Measurements from ENCODE around the gene CIDEB.
"Not testable (repeated sequence)": the region's sequence is repeated elsewhere in the genome, so short reads cannot be mapped to it uniquely, and the experiment has no call there.

CIDEB gene, protein sequence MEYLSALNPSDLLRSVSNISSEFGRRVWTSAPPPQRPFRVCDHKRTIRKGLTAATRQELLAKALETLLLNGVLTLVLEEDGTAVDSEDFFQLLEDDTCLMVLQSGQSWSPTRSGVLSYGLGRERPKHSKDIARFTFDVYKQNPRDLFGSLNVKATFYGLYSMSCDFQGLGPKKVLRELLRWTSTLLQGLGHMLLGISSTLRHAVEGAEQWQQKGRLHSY

GRCh38 chr14:24307575-24308341, at the start of gene CIDEB:
CIDEB (minus strand) TSS chr14:24307977; CDS start chr14:24307858, 119 bp downstream.
- DNase-seq = peak; percentile 62

DNA sequence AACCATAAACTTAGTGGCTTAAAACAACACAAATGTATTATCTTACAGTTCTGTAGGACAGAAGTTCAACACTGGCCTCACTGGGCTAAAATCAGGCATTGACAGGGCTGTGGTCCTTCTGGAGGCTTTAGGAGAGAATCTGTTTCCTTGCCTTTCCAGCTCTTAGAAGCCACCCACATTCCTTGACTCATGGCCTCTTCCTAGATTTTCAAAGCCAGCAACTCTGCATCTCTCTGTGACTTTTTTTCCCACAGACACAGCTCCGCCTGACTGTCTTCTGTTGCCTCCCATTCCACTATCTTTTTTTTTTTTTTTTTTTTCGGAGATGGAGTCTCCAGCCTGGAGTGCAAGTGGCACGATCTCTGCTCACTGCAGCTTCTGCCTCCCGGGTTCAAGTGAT, 48.4 kb upstream of the CIDEB start:
- no peak for DNase-seq

- no peak for DNase-seq
Measured at GRCh38 chr14:24355009-24355408, 47.2 kb upstream of the CIDEB start.

- DNase-seq = not testable (repeated sequence)
Measured at GRCh38 chr14:24354482-24354825, 46.7 kb upstream of the CIDEB start.

- DNase-seq = no peak
Measured at GRCh38 chr14:24353559-24354481, 46.0 kb upstream of the CIDEB start.

DNA sequence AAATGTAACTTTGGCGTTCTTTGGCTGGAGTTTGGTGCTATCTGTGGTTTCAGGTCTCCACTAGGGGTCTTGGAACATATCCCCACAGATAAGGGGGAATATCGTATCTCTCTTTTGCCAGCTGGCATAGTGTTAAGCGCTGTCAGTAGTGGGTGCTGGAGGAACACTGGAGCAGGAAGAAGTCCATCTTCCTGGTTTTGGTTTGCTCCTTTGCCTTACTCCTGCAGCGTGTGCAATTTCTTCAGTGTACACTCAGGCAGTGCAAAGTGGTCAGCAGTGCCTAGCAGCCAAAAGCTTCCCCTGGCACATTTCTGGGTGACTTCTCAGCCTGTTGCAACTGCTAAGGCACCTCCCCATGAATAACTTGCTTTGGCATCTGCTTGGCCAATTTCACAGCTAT, 43.7 kb upstream of the CIDEB start:
- DNase-seq = no peak

- no peak for DNase-seq
Measured at GRCh38 chr14:24349742-24350141, 42.0 kb upstream of the CIDEB start.

DNA sequence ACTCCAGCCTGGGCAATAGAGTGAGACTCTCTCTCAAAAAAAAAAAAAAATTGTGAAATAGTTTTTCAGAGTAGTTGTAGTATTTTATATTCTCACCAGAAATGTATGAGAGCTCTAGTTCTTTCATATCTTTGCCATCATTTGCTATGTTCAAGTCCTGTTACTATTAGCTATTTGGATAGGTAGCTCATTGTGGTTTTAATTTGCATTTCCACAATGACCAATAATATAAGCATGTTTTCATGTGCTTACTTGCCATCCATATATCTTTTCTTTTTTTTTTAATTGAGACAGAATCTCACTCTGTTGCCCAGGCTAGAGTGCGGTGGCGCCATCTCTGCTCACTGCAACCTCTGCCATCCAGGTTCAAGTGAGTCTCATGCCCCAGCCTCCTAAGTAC, 40.4 kb upstream of the CIDEB start:
- no peak for DNase-seq

DNA sequence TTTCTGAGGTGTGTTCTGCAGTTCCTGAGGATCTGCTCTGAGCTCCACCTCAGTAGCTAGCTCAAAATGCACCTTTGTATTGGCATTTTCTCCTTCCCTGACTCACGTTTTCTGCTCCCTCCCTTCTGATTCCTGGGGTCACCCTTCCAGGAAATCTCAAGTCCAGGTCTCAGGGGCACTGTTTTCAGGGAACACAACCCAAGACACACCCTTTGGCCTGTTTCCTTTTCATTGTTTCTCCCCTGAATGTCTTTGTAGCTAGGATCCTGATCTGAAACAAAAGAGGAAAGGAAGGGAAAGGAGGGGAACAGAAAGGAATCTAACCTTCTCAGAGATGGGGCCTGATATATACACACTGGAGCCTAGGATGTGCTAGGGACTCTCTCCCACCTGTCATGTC, 39.4 kb upstream of the CIDEB start:
- DNase-seq = no peak

GRCh38 chr14:24343795-24344660, 36.3 kb upstream of the CIDEB start:
- no peak for DNase-seq

- no peak for DNase-seq
Measured at GRCh38 chr14:24342889-24343288, 35.1 kb upstream of the CIDEB start.

DNA sequence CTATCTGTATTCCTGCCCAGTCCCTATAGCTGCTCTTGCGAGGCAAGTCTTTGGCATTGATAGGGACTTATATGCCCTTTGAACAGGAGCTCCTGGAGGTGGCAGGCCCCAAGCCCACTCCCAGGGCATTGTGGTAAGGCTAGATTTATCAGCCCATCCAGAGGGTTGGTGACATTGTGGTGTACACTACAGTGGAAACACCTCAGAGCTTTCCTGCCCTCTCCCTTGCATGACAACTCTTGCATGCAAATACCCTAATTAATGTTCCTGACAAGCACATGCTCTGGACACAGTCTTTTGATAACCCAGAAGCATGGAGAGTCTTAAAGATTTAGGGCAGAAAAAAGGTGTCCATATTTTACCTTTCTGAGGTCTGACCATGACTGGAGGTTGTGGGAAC, 32.8 kb upstream of the CIDEB start:
- no peak for DNase-seq

- peak; percentile 51 for DNase-seq
Measured at GRCh38 chr14:24339284-24340151, 31.7 kb upstream of the CIDEB start, which contains the start of gene RIPK3. RIPK3 (minus strand) TSS chr14:24339991; CDS start chr14:24339826, 165 bp downstream.

DNA sequence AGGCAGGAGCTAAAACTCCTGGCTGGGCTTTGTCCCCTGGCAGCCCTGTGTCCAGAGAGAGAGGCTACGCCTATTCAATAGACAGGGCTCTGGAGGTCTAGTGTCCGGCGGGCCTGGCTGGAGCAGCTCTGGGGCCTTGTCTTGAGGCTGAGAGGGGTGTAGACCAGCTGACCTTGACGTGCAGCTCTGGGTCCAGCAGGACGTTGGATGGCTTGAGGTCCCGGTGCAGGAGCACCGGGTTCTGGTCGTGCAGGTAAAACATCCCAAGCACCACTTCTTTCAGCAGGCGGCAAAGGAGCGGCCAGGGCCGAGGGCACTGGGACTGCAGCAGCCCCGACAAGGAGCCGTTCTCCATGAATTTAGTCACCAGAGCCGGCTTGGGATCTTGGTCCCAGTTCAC, 31.1 kb upstream of the CIDEB start:
- DNase-seq = no peak

- DNase-seq = no peak
Measured at GRCh38 chr14:24337824-24338175, 30.0 kb upstream of the CIDEB start.

- no peak for DNase-seq
Measured at GRCh38 chr14:24337144-24337823, 29.5 kb upstream of the CIDEB start.

GRCh38 chr14:24335461-24336171, 27.8 kb upstream of the CIDEB start:
- peak; percentile 44 for DNase-seq

DNA sequence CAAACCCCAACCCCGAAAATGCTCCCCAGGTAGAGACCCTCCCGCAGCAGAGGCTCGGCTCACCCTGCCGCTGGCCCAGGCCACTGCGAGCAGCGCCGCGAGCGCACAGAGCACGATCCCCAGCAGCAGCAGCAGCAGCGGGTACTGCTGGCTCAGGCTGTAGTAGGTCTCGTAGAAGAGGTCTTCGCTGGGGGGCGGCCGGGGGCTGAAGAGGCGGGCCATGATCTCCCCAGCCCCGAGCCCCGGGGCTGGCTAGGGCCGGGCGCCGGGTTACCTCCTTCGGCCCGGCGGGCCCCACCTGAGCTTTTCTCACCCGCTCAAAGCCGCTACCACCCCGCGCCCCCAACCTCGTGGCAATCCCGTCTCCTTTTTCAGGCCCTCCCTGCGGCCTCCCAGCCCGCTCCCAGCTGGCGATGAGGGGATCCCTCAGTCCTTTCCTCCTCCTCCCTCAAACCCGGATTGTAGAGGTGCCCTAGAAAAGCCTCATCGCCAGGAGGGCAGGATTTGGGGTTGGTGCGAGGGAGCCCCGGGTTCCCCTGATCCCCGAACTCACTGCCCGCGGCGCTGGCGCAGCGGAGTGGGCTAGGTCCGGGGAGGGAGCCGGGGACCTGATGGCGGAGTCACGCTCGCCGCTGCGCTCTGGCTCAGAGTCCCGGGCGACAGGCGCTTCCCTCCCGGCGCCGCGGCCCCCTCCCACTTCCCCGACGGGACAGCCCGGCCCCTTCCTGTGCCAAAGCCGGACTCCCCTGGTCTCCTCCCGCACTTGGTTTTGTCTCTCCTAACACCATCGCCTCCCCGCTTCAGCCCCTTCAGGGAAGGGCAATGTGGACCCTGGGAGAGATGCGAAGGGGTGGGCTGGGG, 26.9 kb upstream of the CIDEB start, which contains the start of gene ADCY4:
Gene ADCY4 (minus strand): TSS at position 641 of the 861 bp plus-strand sequence. CDS start 419 bp downstream, at position 222.
- peak; percentile 52 for DNase-seq

Measured in femur (tissue), 1 donor.